Endothelial cell of umbilical vein (primary cell): Measurements from ENCODE around the gene CD81.
"Not testable (repeated sequence)": the region's sequence is repeated elsewhere in the genome, so short reads cannot be mapped to it uniquely, and the experiment has no call there.

Experiments
- CTCF ChIP-seq, 2 donors: IDR thresholded peaks; 1 replicate in 1 of 2; 2 replicates in 1 of 2; pipeline ENCODE4 v1.5.1; 2011; ENCODE audit warnings: low read length in 2 of 2, mild to moderate bottlenecking in 2 of 2, moderate library complexity in 2 of 2, control low read depth in 1 of 2, inconsistent platforms in 1 of 2, low read depth in 1 of 2; ENCODE audit not compliant: insufficient read depth in 1 of 2; ENCODE audit errors: extremely low read depth in 1 of 2
- EZH2 ChIP-seq: IDR thresholded peaks from 2 replicates; pipeline ENCODE4 v1.6.1; 2012; ENCODE audit warnings: borderline replicate concordance, low read depth, mild to moderate bottlenecking, moderate library complexity, low read length, inconsistent platforms; ENCODE audit not compliant: severe bottlenecking
- POLR2A ChIP-seq: IDR thresholded peaks from 2 replicates; pipeline ENCODE4 v1.6.1; 2012; ENCODE audit warnings: low read depth, mild to moderate bottlenecking, control low read depth, low read length

- not testable (repeated sequence) for TF ChIP-seq POLR2A; CTCF (IDR thresholded peaks at IDR 0.05; ENCODE audit: extremely low read depth in 1 of 2, insufficient read depth in 1 of 2, low read depth in 1 of 2, low read length in 2 of 2); EZH2
Observed at GRCh38 chr11:2332569-2332968, 44.5 kb upstream of the CD81 start.
